NCI-H2196 (cell line): Measurements from ENCODE around the gene VSIR.

Experiments used
- DNase-seq: peaks from one replicate; lab custom pipeline; 2025; ENCODE audit not compliant: unreplicated experiment; lab: John Stamatoyannopoulos, UW

The VSIR gene

DNA sequence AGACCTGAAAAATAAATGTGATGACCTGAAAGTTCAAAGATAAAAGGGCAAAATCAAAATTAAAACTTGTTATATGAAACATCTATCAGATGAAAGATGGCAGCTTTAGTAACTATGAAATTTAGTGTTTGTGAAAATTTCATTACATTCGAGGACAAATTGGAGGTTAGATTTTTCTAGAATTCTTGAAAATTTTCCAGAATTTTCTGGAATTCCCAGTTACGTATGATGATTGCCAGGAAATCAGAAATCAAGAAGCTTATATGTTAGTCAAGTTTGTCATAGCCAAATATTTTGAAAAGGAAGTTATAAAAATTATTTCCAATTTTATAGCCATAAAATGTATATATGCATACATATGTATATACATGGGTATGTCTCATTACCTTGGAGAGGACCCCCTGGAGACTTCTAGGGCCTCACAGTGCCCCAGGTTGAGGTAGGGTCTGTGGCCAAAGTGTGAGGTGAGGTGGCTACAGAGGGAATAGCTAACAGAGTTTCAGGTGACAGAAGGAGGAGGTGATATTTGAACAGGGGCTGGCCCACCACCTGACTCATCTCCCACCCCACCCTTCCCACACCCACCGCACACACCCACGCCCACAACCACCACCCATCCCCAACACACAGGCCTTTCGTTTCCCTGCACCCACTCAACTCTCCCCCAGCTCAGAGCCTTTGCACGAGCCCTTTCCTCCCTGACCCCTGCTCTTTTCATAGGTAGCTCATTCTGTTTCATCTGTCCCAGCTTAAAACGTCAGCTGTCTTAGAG is 75.2 kb downstream of the VSIR start:
- DNase-seq: no peak
